Camera-type eye (tissue), 1 donor: Measurements from ENCODE around the gene RBMX2. TPM values are rescaled to one million over a fixed set of nuclear protein-coding genes. Genes with fewer than 3 reads are reported as not detected.

ENCODE experiments used
- total RNA-seq: library from RNA; depleted of rRNA; stranded (reverse); fragments of >200 nt; gene quantifications from one replicate; pipeline ENCODE4 v1.2.3, GENCODE V29; 2014

Gene RBMX2
- 19.4 TPM for total RNA-seq

GRCh38 chrX:130401415-130402207 is at the start of gene RBMX2:
Gene RBMX2, plus strand, starts transcription at chrX:130401987. Its CDS starts 46 bp downstream, at chrX:130402033.

GRCh38 chrX:130385520-130385919 is 16.3 kb upstream of the RBMX2 start, which contains the start of gene GPR119:
Gene GPR119, minus strand, starts transcription at chrX:130385674. Its CDS starts 227 bp downstream, at chrX:130385447.

Other genes with a start within 250 kb of the RBMX2 start
- gene AIFM1, start 236.1 kb upstream of the RBMX2 start, total RNA-seq: 20.5 TPM
- 8.0 TPM for gene RAB33A, start 230.0 kb upstream of the RBMX2 start, total RNA-seq
- 9.8 TPM for gene ZNF280C, start 133.1 kb upstream of the RBMX2 start, total RNA-seq
- gene SLC25A14, start 62.1 kb upstream of the RBMX2 start, total RNA-seq: 29.0 TPM
- gene GPR119, start 16.3 kb upstream of the RBMX2 start, total RNA-seq: not detected